Measurements from ENCODE around the gene POU2F2. TPM values are rescaled to one million over a fixed set of nuclear protein-coding genes. Genes with fewer than 3 reads are reported as not detected.

The POU2F2 gene
- total RNA-seq, 2 donors from 2014 or later: 3.4 to 17.4 TPM

GRCh38 chr19:42121036-42121621 lies 11.1 kb downstream of the POU2F2 start:
- Histone ChIP-seq H3K27ac (no peak overlapping the region), H3K36me3 (no peaks in the 10 kb centered on the region), H3K9me3 (no peaks in the 10 kb centered on the region), H3K27me3 (replicated peaks; ENCODE audit: insufficient read depth) (no peaks in the 10 kb centered on the region), H3K4me3 (no peak overlapping the region), H3K4me1 (replicated peaks) (no peaks in the 10 kb centered on the region)
- WGBS: 70% methylated on average over 5 of the region's 5 CpGs
- no peak for DNase-seq (ENCODE audit: low spot score)
- no peak for TF ChIP-seq POLR2A (IDR thresholded peaks at IDR 0.05)
- intact Hi-C loops (cut with DNase I): no loop called here

- H3K27me3 ChIP-seq (replicated peaks; ENCODE audit: insufficient read depth): no peaks in the 10 kb centered on the region
- no peak overlapping the region for H3K27ac ChIP-seq
- intact Hi-C loops (cut with DNase I): no loop called here
- TF ChIP-seq POLR2AphosphoS5 (IDR thresholded peaks at IDR 0.05) (no peak), POLR2A (IDR thresholded peaks at IDR 0.05) (no peak), CTCF (IDR thresholded peaks at IDR 0.05) (no peak)
- no peaks in the 10 kb centered on the region for H3K4me1 ChIP-seq (replicated peaks)
- H3K9me3 ChIP-seq: no peaks in the 10 kb centered on the region
- no peaks in the 10 kb centered on the region for H3K36me3 ChIP-seq
- DNase-seq (ENCODE audit: low spot score): no peak
- WGBS: 91% methylated on average over 10 of the region's 10 CpGs
- no peak overlapping the region for H3K4me3 ChIP-seq
Measured at GRCh38 chr19:42120276-42120980, 11.8 kb downstream of the POU2F2 start.

GRCh38 chr19:42117076-42117475 lies 15.2 kb downstream of the POU2F2 start:
- TF ChIP-seq POLR2AphosphoS5 (IDR thresholded peaks at IDR 0.05): no peak
- TF ChIP-seq POLR2A (IDR thresholded peaks at IDR 0.05): no peak
- no peak for TF ChIP-seq CTCF (IDR thresholded peaks at IDR 0.05)
- Histone ChIP-seq H3K36me3 (no peaks in the 10 kb centered on the region), H3K27me3 (replicated peaks; ENCODE audit: insufficient read depth) (no peaks in the 10 kb centered on the region), H3K27ac (no peak overlapping the region), H3K4me1 (replicated peaks) (no peaks in the 10 kb centered on the region), H3K4me3 (no peak overlapping the region), H3K9me3 (no peaks in the 10 kb centered on the region)
- no peak for DNase-seq (ENCODE audit: low spot score)
- intact Hi-C loops (cut with DNase I): no loop called here
- 89% methylated on average over 6 of the region's 6 CpGs for WGBS

- TF ChIP-seq CTCF (IDR thresholded peaks at IDR 0.05) (no peak), POLR2A (IDR thresholded peaks at IDR 0.05) (no peak), POLR2AphosphoS5 (IDR thresholded peaks at IDR 0.05) (no peak)
- no peak overlapping the region for H3K27ac ChIP-seq
- no peaks in the 10 kb centered on the region for H3K27me3 ChIP-seq (replicated peaks; ENCODE audit: insufficient read depth)
Measured at GRCh38 chr19:42116308-42117075, 15.8 kb downstream of the POU2F2 start.

GRCh38 chr19:42115705-42116104 lies 16.5 kb downstream of the POU2F2 start:
- Histone ChIP-seq H3K4me3 (no peak overlapping the region), H3K9me3 (no peaks in the 10 kb centered on the region), H3K27me3 (replicated peaks; ENCODE audit: insufficient read depth) (no peaks in the 10 kb centered on the region), H3K36me3 (no peaks in the 10 kb centered on the region), H3K4me1 (replicated peaks) (no peaks in the 10 kb centered on the region), H3K27ac (no peak overlapping the region)
- intact Hi-C loops (cut with DNase I): no loop called here
- 90% methylated on average over 4 of the region's 4 CpGs for WGBS
- TF ChIP-seq POLR2AphosphoS5 (IDR thresholded peaks at IDR 0.05) (no peak), POLR2A (IDR thresholded peaks at IDR 0.05) (no peak), CTCF (IDR thresholded peaks at IDR 0.05) (no peak)
- DNase-seq (ENCODE audit: low spot score): no peak

More at GRCh38 chr19:42116308-42117075, 15.8 kb downstream of the POU2F2 start:
- H3K4me3 ChIP-seq: no peak overlapping the region
- no peaks in the 10 kb centered on the region for H3K4me1 ChIP-seq (replicated peaks)
- no peaks in the 10 kb centered on the region for H3K9me3 ChIP-seq
- intact Hi-C loops (cut with DNase I): no loop called here
- no peaks in the 10 kb centered on the region for H3K36me3 ChIP-seq
- DNase-seq (ENCODE audit: low spot score): no peak
- 90% methylated on average over 20 of the region's 20 CpGs for WGBS
